PC-9 (cell line): ENCODE results near the gene ACSL1. TPM values are rescaled to one million over a fixed set of nuclear protein-coding genes. Genes with fewer than 3 reads are reported as not detected.

Experiments used
- BruUV-seq: library from RNA; stranded (reverse); fragments of 400-500 nt; replicated peaks from 2 replicates; lab custom pipeline; 2021; lab: Mats Ljungman, UMichigan
- CTCF ChIA-PET: fragments of 300-600 bp; sonication (Branson Sonifier 250); formaldehyde crosslinking; loops from one replicate; lab custom pipeline; 2022; ENCODE audit warnings: antibody characterized with exemption; lab: Charles Lee
- POLR2A ChIA-PET: fragments of 300-600 bp; sonication (Branson Sonifier 250); formaldehyde crosslinking; loops from one replicate; lab custom pipeline; 2022; ENCODE audit warnings: antibody characterized with exemption; ENCODE audit not compliant: unreplicated experiment; lab: Charles Lee
- DNase-seq, 2 experiments: peaks; one replicate each; pipeline versions ENCODE4 v3.0.0 to v3.0.0-alpha.2; 2015 to 2022; ENCODE audit warnings: mixed read lengths in 1 of 2
- H2AFZ ChIP-seq: fragments of 200-600 bp; sonication (generic); 2 replicates; pipeline ENCODE4 v1.8.1; 2017; ENCODE audit warnings: antibody characterized with exemption
- H3F3A ChIP-seq: fragments of 200-600 bp; sonication (generic); 2 replicates; pipeline ENCODE4 v1.8.1; 2017; ENCODE audit warnings: antibody characterized with exemption, mild to moderate bottlenecking, low read depth; ENCODE audit not compliant: insufficient read depth
- H3K27ac ChIP-seq: fragments of 200-600 bp; sonication (generic); 2 replicates; pipeline ENCODE4 v1.6.1; 2016; ENCODE audit warnings: mixed run types
- H3K27me3 ChIP-seq: fragments of 200-600 bp; sonication (generic); 2 replicates; pipeline ENCODE4 v1.6.1; 2016; ENCODE audit warnings: low read depth, mixed run types; ENCODE audit not compliant: insufficient read depth
- H3K36me3 ChIP-seq: fragments of 200-600 bp; sonication (generic); 2 replicates; pipeline ENCODE4 v1.6.1; 2016; ENCODE audit warnings: low read depth, mixed run types
- H3K4me1 ChIP-seq: fragments of 200-600 bp; sonication (generic); replicated peaks from 2 replicates; pipeline ENCODE4 v1.6.1; 2016; ENCODE audit warnings: mixed run types; ENCODE audit not compliant: insufficient read depth
- H3K4me2 ChIP-seq: fragments of 200-600 bp; sonication (generic); 2 replicates; pipeline ENCODE4 v1.6.1; 2017; ENCODE audit warnings: mixed run types
- H3K4me3 ChIP-seq: fragments of 200-600 bp; sonication (generic); 2 replicates; pipeline ENCODE4 v1.6.1; 2016; ENCODE audit warnings: mixed run types
- H3K79me2 ChIP-seq: fragments of 200-600 bp; sonication (generic); 2 replicates; pipeline ENCODE4 v1.6.1; 2017; ENCODE audit warnings: low read depth, mixed run types
- H3K9me2 ChIP-seq: fragments of 200-600 bp; sonication (generic); 2 replicates; pipeline ENCODE4 v1.8.1; 2017; ENCODE audit warnings: mild to moderate bottlenecking; ENCODE audit not compliant: insufficient read depth
- H3K9me3 ChIP-seq: fragments of 200-600 bp; sonication (generic); 2 replicates; pipeline ENCODE4 v1.8.1; 2016; ENCODE audit warnings: low read depth; ENCODE audit not compliant: insufficient read depth
- H4K20me1 ChIP-seq: fragments of 200-600 bp; sonication (generic); 2 replicates; pipeline ENCODE4 v1.8.1; 2017; ENCODE audit not compliant: insufficient read depth
- EZH2 ChIP-seq: fragments of 200-600 bp; sonication (generic); IDR thresholded peaks from 2 replicates; pipeline ENCODE4 v1.8.0; 2017; ENCODE audit warnings: antibody characterized with exemption, low read depth
- intact Hi-C: fragments of 100-400 bp; cut with micrococcal nuclease; formaldehyde crosslinking; loops from one replicate; pipeline ENCODE4 v1.10.0; 2022; ENCODE audit not compliant: unreplicated experiment
- total RNA-seq: library from RNA; stranded (reverse); gene quantifications from 2 replicates; pipeline ENCODE4 v1.2.3, GENCODE V29; 2021
- TF ChIP-seq, protein P1 (sequence below): fragments of 200-600 bp; sonication (generic); conservative IDR thresholded peaks from 2 replicates; pipeline ENCODE4 v1.6.1; 2017; ENCODE audit warnings: mixed run types, antibody characterized with exemption, mild to moderate bottlenecking, moderate library complexity

The ACSL1 gene
- total RNA-seq, 1 experiment from 2014 or later: 96.6 TPM

DNA sequence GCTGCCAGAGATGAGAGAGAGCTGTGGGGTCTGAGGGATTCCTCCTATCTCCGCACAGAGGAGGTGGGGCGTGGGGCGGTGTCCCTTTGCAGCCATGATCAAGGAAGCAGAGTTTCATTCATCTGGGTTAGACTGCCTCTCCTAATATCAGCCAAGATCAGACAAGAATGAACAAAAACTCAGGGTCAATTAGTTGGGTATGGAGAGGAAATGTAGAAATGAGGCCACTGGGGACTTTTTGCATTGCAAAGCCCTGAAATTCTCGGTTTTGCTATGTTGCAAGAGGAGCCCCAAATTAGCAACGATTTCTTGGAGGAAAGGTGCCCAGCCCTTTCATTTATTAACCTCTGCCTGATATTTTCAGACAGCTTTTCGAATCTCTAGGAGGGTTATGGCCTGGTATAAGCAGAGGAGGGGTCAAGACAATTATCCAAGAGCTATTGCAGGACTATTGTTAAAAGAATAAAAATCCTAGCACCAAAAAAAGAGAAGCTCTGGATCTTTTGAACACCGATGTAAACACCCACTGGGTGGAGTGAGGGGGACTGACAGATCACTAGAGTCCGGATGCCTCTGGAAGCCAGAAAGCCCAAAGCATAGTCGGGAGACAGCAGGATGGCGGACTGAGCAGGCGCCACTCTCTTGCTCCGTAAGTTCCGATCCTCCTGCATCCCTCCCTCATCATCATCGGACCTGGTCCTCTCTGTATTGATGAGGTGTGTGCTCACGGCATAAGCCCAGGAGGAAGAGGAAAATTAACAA lies 34.4 kb upstream of the ACSL1 start:
- H3F3A ChIP-seq: no peaks in the 10 kb centered on the region
- no peaks in the 10 kb centered on the region for H3K4me1 ChIP-seq
- DNase-seq: no peak
- H3K36me3 ChIP-seq: no peaks in the 10 kb centered on the region
- H3K79me2 ChIP-seq: no peaks in the 10 kb centered on the region
- H3K4me3 ChIP-seq: no peak overlapping the region
- no TSS peak for BruUV-seq
- intact Hi-C loops: no loop called here
- H3K27ac ChIP-seq: no peak overlapping the region
- no peak overlapping the region for H3K4me2 ChIP-seq
- H2AFZ ChIP-seq: no peak overlapping the region
- TF ChIP-seq, protein P1, sequence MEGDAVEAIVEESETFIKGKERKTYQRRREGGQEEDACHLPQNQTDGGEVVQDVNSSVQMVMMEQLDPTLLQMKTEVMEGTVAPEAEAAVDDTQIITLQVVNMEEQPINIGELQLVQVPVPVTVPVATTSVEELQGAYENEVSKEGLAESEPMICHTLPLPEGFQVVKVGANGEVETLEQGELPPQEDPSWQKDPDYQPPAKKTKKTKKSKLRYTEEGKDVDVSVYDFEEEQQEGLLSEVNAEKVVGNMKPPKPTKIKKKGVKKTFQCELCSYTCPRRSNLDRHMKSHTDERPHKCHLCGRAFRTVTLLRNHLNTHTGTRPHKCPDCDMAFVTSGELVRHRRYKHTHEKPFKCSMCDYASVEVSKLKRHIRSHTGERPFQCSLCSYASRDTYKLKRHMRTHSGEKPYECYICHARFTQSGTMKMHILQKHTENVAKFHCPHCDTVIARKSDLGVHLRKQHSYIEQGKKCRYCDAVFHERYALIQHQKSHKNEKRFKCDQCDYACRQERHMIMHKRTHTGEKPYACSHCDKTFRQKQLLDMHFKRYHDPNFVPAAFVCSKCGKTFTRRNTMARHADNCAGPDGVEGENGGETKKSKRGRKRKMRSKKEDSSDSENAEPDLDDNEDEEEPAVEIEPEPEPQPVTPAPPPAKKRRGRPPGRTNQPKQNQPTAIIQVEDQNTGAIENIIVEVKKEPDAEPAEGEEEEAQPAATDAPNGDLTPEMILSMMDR: no peak
- no peak for TF ChIP-seq EZH2
- ChIA-PET POLR2A (no interaction called here), CTCF (interaction anchor here (0.6 kb wide), 1 partner anchor 533 kb away, joined by 3 read pairs; no protein-coding TSS in a partner anchor)
- H3K27me3 ChIP-seq: no peaks in the 10 kb centered on the region
- H3K9me2 ChIP-seq: no peaks in the 10 kb centered on the region
- no peaks in the 10 kb centered on the region for H4K20me1 ChIP-seq
- no peaks in the 10 kb centered on the region for H3K9me3 ChIP-seq

DNA sequence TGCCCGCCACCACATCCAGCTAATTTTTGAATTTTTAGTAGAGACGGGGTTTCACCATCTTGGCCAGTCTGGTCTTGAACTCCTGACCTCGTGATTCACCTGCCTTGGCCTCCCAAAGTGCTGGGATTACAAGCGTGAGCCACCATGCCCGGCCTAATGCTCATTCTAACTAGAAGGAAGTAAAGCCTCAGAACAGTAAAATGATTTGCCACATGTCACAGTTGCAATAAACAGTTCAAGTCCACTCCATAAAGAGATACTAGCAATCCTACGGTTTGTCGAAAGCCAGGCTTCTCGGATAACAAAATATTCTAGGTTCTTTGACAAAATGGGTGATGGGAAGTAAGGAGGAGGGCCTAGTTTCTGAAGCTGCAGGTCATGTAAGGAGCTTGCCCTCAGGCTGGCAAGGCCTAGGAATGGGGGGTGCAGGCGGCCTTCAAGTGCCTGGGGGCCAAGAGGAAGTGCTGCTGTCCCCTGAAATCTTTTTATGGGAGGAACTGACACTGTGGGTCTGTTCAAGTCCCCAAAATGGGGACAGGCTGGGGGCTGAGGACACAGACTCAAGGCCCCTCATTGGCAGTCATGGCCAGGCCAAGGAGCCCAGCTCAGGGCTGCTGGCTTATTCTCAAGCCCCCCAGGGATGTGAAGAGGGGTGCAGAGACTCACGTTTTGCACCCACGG lies 31.8 kb upstream of the ACSL1 start:
- no peak for DNase-seq
- Histone ChIP-seq H4K20me1 (no peaks in the 10 kb centered on the region), H3K79me2 (no peaks in the 10 kb centered on the region), H3F3A (no peaks in the 10 kb centered on the region), H3K36me3 (no peaks in the 10 kb centered on the region), H3K9me2 (no peaks in the 10 kb centered on the region), H2AFZ (no peak overlapping the region), H3K4me2 (no peak overlapping the region), H3K27me3 (no peaks in the 10 kb centered on the region), H3K4me1 (no peaks in the 10 kb centered on the region), H3K4me3 (no peak overlapping the region), H3K27ac (no peak overlapping the region), H3K9me3 (no peaks in the 10 kb centered on the region)
- ChIA-PET CTCF (no interaction called here), POLR2A (no interaction called here)
- intact Hi-C loops: no loop called here
- BruUV-seq: no TSS peak
- TF ChIP-seq, protein P1: no peak
- no peak for TF ChIP-seq EZH2

DNA sequence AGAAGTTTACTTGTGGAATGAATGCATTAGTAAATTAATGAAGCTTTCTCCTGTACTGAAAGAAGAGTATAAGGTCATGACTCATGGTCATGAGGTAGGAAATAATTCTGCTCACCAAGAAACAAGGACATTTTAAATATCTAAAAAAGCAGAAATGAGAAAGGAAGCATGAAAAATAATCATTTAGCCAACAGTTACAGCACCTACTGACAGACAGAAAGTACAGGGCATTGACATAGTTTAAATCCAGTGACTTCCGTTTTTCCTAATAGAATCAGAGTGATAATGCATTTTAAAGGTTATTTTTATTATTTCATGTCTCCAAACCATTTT lies 30.5 kb upstream of the ACSL1 start:
- no peak overlapping the region for H2AFZ ChIP-seq
- ChIA-PET CTCF (interaction anchor here (0.7 kb wide), 1 partner anchor 239 kb away, joined by 4 read pairs; no protein-coding TSS in a partner anchor), POLR2A (no interaction called here)
- no peak for DNase-seq
- H3K79me2 ChIP-seq: no peaks in the 10 kb centered on the region
- no peaks in the 10 kb centered on the region for H3K27me3 ChIP-seq
- no peaks in the 10 kb centered on the region for H3K9me2 ChIP-seq
- H3K4me1 ChIP-seq: no peaks in the 10 kb centered on the region
- H3K4me2 ChIP-seq: no peak overlapping the region
- no peaks in the 10 kb centered on the region for H4K20me1 ChIP-seq
- H3K9me3 ChIP-seq: no peaks in the 10 kb centered on the region
- H3K36me3 ChIP-seq: no peaks in the 10 kb centered on the region
- H3K27ac ChIP-seq: no peak overlapping the region
- H3K4me3 ChIP-seq: no peak overlapping the region
- no TSS peak for BruUV-seq
- no peak for TF ChIP-seq EZH2
- TF ChIP-seq, protein P1: no peak
- no peaks in the 10 kb centered on the region for H3F3A ChIP-seq
- intact Hi-C loops: no loop called here
